SK-N-SH (cell line): ENCODE results near the gene TECPR2.

Experiments used
- CTCF ChIP-seq: fragments of 200-600 bp; sonication (generic); IDR thresholded peaks from 2 replicates; pipeline ENCODE4 v1.6.1; 2017; ENCODE audit warnings: antibody characterized with exemption, mild to moderate bottlenecking, moderate library complexity
- EP300 ChIP-seq, 2 experiments: IDR thresholded peaks; 2 replicates each; pipeline versions ENCODE4 v1.4.0 to v1.6.1; 2012; ENCODE audit warnings: borderline replicate concordance in 1 of 2, low read depth in 1 of 2, low read length in 1 of 2
- EZH2phosphoT487 ChIP-seq: fragments of 200-600 bp; sonication (generic); IDR thresholded peaks from 2 replicates; pipeline ENCODE4 v1.6.1; 2017; ENCODE audit warnings: low read depth, mixed run types, mild to moderate bottlenecking, antibody characterized with exemption, moderate library complexity, borderline replicate concordance
- FOXJ3 ChIP-seq: sonication (generic); formaldehyde crosslinking; IDR thresholded peaks from 2 replicates; pipeline ENCODE4 v1.5.1; 2020; ENCODE audit warnings: mild to moderate bottlenecking, missing genetic modification reagents
- MXI1 ChIP-seq: IDR thresholded peaks from 2 replicates; pipeline ENCODE4 v1.6.1; 2012; ENCODE audit warnings: mild to moderate bottlenecking, low read depth, low read length, improper control_type of control experiment
- NFIC ChIP-seq: IDR thresholded peaks from 2 replicates; pipeline ENCODE4 v1.4.0; 2012; ENCODE audit warnings: borderline replicate concordance
- POLR2AphosphoS5 ChIP-seq: IDR thresholded peaks from 2 replicates; pipeline ENCODE4 v1.6.1; 2012; ENCODE audit warnings: low read depth, low read length
- SIN3A ChIP-seq: IDR thresholded peaks from 2 replicates; pipeline ENCODE4 v1.6.1; 2012; ENCODE audit warnings: low read depth, mild to moderate bottlenecking, low read length, moderate library complexity, borderline replicate concordance
- SMC3 ChIP-seq: IDR thresholded peaks from 2 replicates; pipeline ENCODE4 v1.6.1; 2012; ENCODE audit warnings: low read depth, low read length, improper control_type of control experiment
- TAF1 ChIP-seq: IDR thresholded peaks from 2 replicates; pipeline ENCODE4 v1.6.1; 2012; ENCODE audit warnings: low read depth, mild to moderate bottlenecking, low read length, moderate library complexity, borderline replicate concordance
- USF2 ChIP-seq: fragments of 150-350 bp; IDR thresholded peaks from 2 replicates; pipeline ENCODE4 v1.6.1; 2017; ENCODE audit warnings: antibody characterized with exemption, low read length, low read depth, borderline replicate concordance
- ZBTB33 ChIP-seq: IDR thresholded peaks from 2 replicates; pipeline ENCODE4 v1.4.0; 2012; ENCODE audit warnings: low read depth, borderline replicate concordance

GRCh38 chr14:102424923-102425322 is 62.2 kb downstream of the TECPR2 start:
- no peak for TF ChIP-seq CTCF
- TF ChIP-seq SIN3A = no peak
- no peak for TF ChIP-seq USF2
- no peak for TF ChIP-seq ZBTB33
- no peak for TF ChIP-seq POLR2AphosphoS5
- no peak for TF ChIP-seq EP300 (IDR thresholded peaks at IDR 0.05; ENCODE audit: borderline replicate concordance in 1 of 2, low read depth in 1 of 2, low read length in 1 of 2)
- TF ChIP-seq TAF1 = no peak
- no peak for TF ChIP-seq MXI1
- no peak for TF ChIP-seq NFIC
- no peak for TF ChIP-seq EZH2phosphoT487
- no peak for TF ChIP-seq SMC3
- TF ChIP-seq FOXJ3 (CRISPR knock-in tag) = no peak
